Activated CD8-positive, alpha-beta memory T cell treated with anti-CD3 and anti-CD28 coated beads, Interleukin-2, amount 50 U/mL, for 1 hour (primary cell): ENCODE results near the gene KIF1B.
"Not testable (repeated sequence)": the region's sequence is repeated elsewhere in the genome, so short reads cannot be mapped to it uniquely, and the experiment has no call there.

Source experiments
- DNase-seq: peaks from one replicate; pipeline ENCODE4 v3.0.0-alpha.2; 2020; ENCODE audit errors: extremely low read depth

KIF1B gene

DNA sequence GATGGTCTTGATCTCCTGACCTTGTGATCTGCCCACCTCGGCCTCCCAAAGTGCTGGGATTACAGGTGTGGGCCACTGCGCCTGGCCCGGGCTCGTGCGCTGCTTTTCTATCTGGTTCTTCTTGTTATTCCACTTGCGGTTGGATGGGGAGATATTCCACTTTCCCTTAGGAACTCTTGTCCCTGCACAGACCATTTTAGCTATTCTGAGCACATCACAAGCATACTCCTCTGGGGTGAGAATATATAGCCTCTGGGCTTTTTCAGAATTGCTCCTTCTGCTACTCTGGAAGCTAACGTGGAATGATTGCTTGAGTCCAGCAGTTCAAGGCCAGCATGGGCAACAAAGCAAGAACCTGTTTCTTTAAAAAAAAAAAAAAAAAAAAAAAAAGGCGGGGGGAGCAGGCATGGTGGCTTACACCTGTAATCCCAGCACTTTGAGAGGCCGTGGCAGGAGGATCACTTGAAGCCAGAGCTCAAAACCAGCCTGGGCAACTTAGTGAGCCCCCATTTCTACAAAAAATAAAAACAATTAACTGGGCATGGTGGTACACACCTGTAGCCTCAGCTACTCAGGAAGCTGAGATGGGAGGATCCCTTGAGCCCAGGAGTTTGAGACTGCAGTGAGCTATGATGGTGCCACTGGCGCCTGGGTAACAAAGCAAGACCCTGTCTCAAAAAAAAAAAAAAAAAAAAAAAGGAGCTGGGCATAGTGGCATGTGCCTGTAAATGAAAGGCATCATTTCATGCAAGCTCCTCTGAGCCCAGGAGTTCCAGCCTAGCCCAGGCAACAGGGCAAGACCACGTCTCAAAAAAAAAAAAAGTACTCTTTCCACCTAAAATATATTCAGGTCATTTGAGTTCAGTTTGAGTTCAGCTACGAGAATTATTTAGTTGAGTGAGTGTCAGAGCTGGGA lies 176.6 kb downstream of the KIF1B start:
- DNase-seq, result no peak

DNA sequence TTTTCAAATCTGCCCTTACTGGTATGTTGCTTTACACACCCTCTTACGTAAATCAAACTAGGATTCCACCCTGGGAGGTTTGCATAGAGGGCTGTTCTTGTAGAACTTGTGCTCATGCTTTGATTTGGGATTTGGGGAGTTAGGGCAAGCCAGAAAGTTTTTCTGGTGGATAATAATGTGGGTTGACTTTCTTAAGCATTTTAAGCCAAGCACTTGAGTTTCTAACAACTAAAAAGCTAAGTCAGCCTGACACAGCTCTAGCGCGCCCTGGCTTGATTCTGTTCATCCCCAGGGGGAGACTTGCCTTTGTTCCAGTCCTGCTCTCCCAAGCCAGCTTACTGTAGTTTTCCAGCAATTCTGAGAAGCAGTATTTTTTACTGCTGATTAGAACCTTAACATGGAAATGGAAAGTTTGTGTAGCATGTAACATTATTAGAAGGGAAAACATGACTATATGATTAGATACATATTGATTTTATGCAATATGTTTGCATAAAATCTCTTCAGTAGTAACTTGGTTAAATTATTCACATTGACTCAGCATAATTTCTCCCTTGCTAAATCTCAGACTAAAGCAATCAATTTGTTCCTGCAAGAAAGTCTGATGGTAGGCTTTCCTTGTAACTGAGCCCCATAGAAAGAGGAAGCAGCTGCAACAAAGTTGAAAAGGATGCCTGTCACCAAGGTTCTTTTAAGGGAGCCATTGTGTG lies 177.5 kb downstream of the KIF1B start:
- no peak for DNase-seq

DNA sequence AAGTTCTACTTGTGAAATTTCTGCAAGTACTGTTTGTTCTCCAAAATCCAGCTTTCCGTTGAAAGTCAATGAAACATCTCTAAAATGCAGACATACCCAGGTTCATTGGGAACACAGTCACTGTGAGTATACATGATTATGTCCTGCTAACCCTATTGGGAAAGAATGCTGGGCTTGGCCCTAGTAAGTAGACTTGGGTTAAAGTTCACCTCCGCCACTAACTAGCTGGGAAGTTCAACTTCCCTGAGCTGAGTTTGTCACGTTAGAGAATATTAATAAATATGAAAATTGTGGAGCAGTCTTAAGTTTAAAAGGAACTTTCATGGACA lies 178.0 kb downstream of the KIF1B start:
- no peak for DNase-seq

DNA sequence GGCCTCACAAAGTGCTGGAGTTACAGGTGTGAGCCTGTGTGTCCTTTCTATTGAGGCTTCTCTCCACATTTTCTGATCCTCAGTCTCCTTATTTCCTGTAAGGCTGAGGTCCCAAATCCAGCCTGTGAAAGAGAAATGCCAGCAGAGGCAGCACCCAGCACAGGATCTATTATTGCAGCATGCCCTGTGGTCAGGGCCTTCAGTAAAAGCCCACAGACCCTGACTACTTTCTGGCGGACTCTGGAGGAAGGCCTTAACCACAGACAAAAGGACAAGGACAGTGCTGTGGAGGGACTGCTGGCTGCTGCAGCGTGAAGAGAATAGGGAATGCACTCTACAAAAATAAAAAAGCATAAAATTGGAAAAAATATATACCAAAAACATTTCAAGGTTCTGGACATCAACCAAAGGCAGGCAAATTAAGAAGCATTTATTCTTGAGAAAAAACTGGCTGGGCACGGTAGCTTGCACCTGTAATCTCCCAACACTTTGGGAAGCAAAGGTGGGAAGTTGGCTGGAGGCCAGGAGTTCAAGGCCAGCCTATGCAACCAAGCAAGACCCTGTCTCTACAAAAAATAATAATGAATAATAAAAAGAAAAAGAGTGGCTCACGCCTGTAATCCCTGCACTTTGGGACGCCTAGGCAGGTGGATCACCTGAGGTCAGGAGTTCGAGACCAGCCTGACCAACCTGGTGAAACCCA lies 179.1 kb downstream of the KIF1B start:
- no peak for DNase-seq

DNA sequence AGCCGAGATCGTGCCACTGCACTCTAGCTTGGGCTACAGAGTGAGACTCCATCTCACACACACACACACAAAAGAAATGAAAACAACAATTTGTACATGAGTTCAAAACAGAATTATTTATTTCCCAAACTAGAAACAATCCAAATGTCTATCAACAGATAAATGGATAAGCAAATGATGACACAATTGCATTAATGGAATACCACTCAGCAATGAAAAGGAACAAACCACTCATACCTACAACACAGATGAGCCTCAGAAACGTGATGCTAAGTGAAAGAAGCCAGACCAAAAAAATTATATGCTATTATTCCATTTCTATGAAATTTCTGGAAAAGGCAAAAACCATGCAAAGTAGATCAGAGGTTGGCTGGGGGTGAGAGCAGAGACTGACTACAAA lies 186.5 kb downstream of the KIF1B start:
- no peak for DNase-seq

GRCh38 chr1:10398278-10398733 lies 187.9 kb downstream of the KIF1B start:
- DNase-seq, result no peak

DNA sequence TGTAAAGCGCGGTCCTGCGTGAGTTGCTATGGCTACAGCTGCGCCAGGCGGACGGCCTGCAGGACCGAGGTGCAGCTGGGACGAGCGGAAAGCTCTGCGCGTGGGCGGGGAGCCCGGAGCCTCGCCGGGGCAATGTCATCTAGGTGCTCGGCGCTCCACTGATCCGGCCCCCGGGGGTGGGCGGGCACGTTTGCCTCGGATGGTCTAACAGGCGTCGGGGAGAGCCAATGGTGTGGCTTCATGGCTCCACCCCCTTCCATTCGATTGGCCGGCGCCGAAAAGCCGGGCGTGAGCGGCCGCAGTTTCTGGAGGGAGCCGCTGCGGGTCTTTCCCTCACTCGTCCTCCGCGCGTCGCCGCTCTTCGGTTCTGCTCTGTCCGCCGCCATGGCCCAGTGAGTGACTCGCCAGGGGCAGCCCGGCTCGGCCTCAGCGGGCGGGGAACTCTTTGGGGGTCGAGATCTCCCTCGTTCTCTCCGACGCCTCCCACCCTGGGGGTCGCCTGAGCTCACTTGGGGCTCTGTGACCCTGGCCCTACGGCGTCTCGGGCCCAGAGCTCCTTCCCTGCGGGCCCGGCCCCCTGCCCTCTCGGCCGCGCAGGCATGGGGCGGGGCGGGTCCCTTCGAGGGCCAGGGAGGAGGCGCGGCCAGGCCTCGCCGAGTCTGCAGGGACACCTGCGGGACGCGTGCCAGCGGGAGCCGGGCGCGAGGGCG lies 188.5 kb downstream of the KIF1B start, which contains the start of gene PGD:
TSS of gene PGD (plus strand) at position 331 of the 710 bp plus-strand sequence. CDS start at position 385, 54 bp downstream.
- DNase-seq, result peak; percentile 86

- no peak for DNase-seq
Measured at GRCh38 chr1:10399444-10399941, 189.1 kb downstream of the KIF1B start.

DNA sequence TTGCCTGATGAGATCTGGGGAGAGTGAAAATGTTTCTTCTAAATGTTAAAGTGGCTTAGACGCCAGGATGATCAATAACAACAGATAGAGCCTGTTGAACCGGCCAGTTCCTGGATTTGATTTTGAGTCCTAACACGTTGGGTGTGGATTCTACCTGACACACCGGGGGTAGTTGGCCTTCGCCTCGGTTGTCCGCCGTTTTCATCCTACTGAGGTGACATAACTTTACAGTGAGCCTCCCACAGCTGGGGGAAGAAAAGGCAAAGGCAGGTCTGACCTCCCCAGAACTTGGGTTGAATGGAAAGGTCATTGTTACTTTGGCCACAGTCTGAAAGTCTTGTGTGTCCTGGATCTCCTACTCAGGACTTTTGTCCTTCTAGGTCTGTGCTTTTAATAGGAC lies 189.6 kb downstream of the KIF1B start:
- DNase-seq, result no peak

GRCh38 chr1:10401281-10401680 lies 190.9 kb downstream of the KIF1B start:
- no peak for DNase-seq

DNA sequence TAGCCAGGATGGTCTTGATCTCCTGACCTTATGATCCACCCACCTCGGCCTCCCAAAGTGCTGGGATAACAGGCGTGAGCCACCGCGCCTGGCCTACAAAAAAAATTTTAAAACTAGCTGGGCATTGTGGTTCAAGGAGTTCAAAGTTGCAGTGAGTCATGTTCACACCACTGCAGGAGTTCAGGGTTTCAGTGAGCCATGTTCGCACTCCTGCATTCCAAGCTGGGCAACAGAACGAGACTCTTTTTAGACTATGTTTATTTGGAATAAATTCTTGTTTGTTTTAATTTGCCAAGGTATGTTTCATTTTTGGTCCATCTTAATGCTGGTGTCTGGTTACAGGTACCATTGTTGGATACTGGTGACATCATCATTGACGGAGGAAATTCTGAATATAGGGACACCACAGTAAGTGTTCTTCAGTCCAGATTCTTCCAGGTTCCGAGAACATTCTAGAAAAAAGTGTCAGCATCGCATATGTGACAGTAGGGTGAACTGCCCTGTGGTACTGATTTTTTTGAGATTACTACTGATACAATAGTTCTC lies 192.4 kb downstream of the KIF1B start:
- no peak for DNase-seq

GRCh38 chr1:10407201-10407600 lies 196.8 kb downstream of the KIF1B start:
- DNase-seq, result no peak

DNA sequence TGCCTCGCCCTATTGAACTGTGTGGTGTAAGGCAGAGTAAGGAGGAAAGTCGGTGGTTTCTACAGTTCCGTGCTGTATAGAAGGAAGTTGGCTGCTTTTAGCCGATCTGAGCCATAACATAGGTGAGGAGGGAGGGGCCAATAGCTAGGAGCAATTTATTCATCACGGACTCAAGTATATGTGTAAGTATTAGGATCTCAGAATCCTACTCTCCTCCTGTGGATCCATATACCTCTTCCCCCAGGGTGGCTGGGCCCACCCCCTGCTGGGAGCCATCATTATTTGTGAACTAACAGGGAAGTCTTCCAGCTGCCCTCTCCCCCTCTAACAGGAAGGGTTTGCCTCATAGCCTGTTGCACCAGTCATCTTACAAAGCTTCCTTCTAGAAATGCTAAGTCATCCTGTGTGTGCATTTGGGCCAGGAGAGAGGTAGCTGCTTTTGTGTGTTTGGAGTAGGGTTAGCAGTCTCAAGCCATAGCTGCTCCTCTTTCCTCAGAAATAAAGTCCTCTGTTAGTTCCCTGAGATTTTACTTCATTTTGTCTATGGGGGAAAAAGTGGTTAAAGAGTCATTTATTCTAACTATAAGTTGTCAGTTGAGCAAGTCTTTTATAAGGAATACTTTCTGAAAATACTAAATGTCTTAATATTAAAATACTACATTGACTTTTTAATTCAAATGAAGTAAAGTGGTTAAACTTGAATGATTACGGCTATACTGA lies 205.0 kb downstream of the KIF1B start:
- DNase-seq, result no peak

GRCh38 chr1:10415967-10416366 lies 205.6 kb downstream of the KIF1B start:
- DNase-seq, result not testable (repeated sequence)

DNA sequence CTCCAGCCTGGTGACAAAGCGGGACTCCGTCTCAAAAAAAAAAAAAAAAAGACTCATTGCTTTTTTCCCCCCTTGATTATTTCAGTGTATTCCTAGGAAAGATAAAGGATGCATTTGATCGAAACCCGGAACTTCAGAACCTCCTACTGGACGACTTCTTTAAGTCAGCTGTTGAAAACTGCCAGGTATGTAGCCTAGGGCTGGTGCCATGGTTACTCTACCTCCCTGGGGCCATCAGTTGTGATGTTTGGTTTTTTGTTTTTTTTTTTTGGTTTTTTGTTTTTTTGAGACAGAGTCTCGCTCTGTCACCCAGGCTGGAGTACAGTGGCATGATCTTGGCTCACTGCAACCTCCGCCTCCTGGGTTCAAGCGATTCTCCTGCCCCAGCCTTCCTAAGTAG lies 208.4 kb downstream of the KIF1B start:
- DNase-seq, result not testable (repeated sequence)

DNA sequence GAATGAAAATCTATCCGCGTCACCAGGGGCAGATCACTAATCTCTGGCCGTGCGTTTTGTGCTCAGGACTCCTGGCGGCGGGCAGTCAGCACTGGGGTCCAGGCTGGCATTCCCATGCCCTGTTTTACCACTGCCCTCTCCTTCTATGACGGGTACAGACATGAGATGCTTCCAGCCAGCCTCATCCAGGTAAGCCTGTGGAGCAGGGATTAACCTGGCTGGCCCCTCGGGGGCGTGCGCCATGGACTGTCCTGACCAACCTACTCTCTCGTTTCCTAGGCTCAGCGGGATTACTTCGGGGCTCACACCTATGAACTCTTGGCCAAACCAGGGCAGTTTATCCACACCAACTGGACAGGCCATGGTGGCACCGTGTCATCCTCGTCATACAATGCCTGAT lies 209.0 kb downstream of the KIF1B start:
- no peak for DNase-seq

DNA sequence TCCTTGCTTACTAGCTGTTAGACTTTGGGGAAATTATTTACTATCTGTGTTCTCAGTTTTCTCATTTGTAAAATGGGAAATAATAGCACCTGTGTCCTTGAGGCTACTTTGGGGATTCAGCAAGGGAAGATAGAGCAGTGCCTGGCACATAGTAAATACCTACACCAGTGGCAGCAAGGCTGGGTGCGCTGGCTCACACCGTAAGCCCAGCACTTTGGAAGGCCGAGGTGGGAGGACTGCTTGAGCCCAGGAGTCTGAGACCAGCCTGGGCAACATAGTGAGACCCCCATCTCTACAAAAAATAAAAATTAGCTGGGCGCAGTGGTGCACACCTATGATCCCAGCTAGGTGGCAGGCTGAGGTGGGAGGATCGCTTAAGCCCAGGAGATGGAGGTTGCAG lies 211.3 kb downstream of the KIF1B start:
- no peak for DNase-seq

DNA sequence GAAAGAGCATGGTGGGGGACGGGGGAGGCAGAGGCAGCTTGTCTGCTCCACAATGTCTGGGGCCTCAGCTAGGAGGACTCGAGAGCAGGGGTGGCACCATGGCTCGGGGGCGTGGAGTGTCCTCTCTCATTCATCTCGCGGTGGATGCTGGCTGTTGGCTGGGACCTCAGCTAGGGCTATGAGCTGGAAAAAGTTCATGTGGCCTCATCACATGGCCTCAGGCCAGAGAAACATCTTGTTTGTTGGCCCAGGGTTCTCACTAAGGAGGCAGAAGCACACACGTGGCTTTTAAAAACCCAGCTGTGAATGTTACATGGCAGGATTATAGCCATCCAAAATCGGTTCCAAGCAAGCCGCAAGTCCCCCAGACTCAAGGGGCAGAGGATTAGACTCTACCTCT lies 213.7 kb downstream of the KIF1B start:
- DNase-seq, result no peak

DNA sequence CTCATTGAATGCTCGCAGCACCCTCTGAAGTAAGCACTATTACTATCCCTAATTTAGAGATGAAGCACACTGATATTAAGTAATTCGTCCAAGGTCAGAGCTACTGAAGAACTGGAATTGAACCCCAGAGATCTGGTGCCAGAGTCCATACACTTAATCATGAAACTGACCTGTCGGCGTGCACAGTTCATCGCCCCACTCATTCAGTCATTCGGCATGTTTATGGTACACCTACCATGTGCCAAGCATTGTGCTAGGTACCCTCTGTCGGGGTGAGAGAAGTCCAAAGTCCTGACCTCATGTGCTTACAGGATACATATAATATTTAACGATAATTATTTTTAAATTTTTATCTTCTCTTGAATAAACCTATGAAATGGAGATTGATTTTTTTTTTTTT lies 214.3 kb downstream of the KIF1B start:
- DNase-seq, result no peak

GRCh38 chr1:10425826-10426534 lies 215.6 kb downstream of the KIF1B start:
- DNase-seq, result not testable (repeated sequence)
